ENCODE results near the gene ESYT2.

Gene ESYT2

GRCh38 chr7:158771213-158771834 is 58.0 kb downstream of the ESYT2 start:
- DNase-seq (ENCODE audit: low read depth in 3 of 3) = no peak

DNA sequence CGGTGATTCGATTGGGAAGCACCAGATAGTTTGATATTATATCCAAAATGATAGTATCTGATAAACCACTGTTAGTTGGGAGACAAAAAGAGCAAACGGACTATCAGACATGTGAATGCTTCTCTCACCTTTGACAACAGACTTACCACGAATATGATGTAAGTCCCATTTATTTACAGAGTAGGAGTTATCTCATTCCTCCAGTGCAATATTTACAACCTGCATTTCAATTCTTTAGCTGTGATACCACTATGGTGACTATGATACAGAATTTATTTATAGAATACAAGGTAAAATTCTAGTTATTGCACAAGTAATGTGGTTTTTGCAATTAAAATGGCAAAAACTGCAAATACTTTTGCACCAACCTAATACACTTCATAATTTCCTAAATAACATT is 61.6 kb downstream of the ESYT2 start:
- DNase-seq (ENCODE audit: low read depth in 3 of 3) = no peak

DNA sequence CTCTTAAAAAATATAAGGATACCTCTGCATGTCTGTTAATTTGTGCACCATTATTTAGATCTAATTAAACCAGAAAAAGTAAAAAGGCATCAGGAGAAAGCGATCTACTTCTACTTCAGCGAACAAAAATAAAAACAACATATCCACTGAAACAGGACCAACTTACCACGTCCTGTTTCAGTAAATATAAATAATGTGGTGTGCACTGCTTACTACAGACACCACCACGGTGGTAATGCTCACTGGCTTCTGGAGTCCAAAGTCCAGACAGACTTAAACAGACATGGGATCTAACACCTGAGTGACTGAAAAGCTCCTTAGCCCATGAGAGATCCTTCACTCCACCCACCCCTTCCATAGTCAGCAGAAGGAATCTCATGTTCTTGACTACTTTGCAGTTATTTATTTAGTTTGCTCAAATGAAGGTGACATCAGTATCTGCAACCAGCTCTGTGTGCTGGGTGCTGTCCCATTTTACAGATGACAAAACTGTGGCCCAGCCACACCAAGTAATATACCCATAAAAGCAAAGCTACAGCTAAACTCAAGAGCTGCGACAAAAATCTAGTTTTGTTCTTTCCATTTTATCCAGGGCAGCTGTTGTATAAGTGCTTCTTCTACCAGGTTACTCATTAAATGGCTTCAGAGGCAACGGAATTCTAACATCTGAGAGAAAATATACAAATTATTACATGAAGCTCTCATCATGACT is 62.6 kb downstream of the ESYT2 start:
- DNase-seq (ENCODE audit: low read depth in 3 of 3) = no peak

GRCh38 chr7:158765020-158765419 is 64.3 kb downstream of the ESYT2 start:
- DNase-seq (ENCODE audit: low read depth in 3 of 3) = no peak

DNA sequence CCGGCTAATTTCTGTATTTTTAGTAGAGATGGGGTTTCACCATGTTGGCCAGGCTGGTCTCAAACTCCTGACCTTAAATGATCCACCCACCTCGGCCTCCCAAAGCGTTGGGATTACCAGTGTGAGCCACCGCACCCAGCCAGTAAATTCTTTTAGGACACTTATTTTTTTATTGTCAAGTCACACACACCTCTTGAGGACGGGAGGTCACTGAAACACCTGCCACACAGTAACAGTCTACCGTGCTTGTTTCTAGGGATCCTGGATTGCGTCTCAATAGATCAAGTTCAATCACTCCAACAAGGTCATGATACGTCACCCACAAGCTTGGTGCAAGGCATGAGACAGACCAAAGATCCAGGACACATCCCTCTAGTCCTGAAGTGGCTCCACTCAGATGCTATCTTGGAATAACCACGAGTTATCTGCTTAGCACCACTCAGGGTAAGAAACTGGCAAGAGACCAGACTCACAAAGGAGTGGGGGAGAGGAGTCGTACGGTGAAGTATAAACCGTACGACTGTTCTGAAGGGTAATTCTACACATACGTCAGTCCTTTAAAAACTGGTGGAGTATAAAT is 65.8 kb downstream of the ESYT2 start:
- no peak for DNase-seq (ENCODE audit: low read depth in 3 of 3)

GRCh38 chr7:158761945-158762344 is 67.4 kb downstream of the ESYT2 start:
- DNase-seq (ENCODE audit: low read depth in 3 of 3) = no peak

- no peak for DNase-seq (ENCODE audit: low read depth in 3 of 3)
These were observed 68.4 kb downstream of the ESYT2 start for GRCh38 chr7:158760936-158761335.

DNA sequence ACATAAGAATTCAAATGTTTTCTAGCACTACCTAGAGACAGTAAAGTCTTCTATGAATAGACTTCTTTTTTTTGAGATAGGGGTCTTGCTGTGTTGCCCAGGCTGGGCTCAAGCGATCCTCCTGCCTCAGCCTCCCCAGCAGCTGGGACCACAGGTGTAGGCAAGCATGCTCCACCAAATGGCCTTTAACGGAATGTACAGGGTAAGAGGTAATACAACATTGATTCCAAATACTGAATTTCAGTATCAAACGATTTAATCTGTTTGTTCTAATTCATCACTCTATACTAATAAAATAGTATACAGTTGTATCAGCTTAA is 68.9 kb downstream of the ESYT2 start:
- no peak for DNase-seq (ENCODE audit: low read depth in 3 of 3)

GRCh38 chr7:158759749-158760444 is 69.4 kb downstream of the ESYT2 start:
- DNase-seq (ENCODE audit: low read depth in 3 of 3) = no peak

GRCh38 chr7:158759245-158759614 is 70.1 kb downstream of the ESYT2 start:
- no peak for DNase-seq (ENCODE audit: low read depth in 3 of 3)

DNA sequence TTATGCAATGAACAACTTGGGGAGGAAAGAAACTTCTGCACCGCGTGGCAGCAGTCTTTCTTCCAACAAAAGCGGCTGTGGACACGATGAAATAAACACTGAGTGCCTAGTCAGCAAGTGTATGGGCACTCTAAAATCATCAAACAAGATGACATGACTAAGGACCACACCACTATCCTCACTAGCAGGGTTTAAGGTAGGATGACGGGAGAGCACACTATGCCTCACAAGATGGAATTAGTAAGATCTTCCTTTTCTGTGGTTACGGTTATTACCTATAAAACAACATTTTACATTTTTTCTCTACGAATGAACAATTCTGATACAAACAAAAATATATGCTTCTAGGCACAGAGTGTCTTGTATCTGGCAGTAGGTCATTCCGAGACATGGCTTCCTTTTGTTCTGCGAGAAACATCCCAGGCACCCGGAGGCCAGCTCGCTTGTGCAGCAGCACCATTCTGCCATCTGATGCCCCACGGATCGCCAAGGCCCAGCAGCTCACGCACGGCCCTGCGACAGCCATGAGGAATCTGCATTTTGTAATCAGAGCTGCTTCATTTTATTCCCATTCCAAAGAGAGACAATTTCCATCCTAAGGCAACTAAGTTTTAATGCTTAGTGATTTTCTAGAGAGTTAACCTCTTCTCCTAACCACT is 70.6 kb downstream of the ESYT2 start:
- no peak for DNase-seq (ENCODE audit: low read depth in 3 of 3)

- no peak for DNase-seq (ENCODE audit: low read depth in 3 of 3)
These were observed 71.8 kb downstream of the ESYT2 start for GRCh38 chr7:158757404-158757989.

DNA sequence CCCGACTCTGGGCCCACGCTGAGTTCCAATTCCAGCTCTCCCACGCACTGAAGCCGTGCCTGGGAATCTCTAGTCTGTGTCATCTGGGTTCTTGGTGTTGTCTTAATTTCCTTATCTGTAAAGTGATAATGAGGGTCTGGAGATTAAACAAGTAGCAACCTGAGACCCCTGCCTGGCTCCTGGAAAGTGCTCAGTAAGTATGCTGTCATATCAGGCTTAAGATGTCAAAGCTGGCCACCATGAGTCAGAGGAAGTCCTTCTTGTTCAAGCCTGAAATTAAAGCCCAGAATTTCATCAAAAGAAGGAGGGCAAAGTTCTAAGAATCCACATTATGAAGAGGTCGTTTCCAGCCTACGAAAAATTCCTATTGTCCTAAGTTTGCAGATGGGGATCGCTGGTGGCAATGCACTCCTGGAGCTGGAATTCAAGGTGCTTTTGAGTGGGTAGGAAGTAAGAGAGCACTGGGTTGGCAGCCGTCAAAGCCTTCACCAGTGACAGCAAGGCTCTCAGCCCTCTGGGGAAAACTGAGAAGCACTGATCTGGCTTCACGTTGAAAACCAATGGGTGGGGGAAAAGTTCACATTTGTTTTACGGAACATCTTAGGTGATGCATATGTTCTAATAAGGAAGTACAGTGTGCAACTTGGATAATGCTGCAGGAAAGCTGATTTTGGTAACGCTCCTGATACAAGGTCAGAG is 74.4 kb downstream of the ESYT2 start:
- no peak for DNase-seq (ENCODE audit: low read depth in 3 of 3)

GRCh38 chr7:158753900-158754299 is 75.4 kb downstream of the ESYT2 start:
- DNase-seq (ENCODE audit: low read depth in 3 of 3) = no peak

DNA sequence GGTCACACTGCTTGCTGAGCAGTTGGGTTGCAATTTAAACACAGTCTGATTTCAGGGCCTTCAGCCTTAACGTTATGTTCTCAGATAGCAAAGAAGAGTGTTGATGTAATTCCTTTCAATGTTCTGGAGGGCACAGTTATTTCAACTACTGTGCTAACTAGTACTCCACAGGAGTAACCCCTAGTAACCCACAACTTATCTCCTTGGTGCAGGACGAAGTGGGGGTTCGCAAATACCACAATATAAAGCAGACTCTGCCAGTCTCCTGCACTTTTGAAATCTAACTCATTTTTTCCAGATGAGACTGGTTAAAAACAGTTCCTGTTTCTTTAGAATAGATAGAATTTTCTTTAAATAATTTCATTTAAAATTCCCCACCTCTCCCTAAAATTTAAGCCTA is 77.6 kb downstream of the ESYT2 start:
- no peak for DNase-seq (ENCODE audit: low read depth in 3 of 3)

DNA sequence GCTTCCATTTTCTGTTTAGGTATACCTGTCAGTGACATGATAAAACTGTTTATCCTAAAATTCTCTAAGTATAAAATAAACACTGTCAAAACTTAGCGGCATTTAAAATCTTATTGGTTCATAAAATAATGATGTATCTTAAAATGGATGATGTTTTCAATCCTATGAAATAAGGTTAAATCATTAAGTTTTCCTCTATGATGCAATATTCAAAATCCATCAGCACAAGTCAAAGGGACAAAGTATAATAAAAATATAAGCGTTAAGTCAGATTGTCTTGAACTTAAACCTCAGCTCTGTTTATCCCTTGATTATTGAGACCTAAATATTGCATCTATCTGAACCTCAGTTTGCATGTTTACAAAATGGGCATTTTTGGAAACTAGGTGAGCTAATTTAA is 78.1 kb downstream of the ESYT2 start:
- DNase-seq (ENCODE audit: low read depth in 3 of 3) = no peak

GRCh38 chr7:158750702-158751101 is 78.6 kb downstream of the ESYT2 start:
- no peak for DNase-seq (ENCODE audit: low read depth in 3 of 3)

- DNase-seq (ENCODE audit: low read depth in 3 of 3) = no peak
These were observed 79.9 kb downstream of the ESYT2 start for GRCh38 chr7:158749396-158749795.

- no peak for DNase-seq (ENCODE audit: low read depth in 3 of 3)
These were observed 81.0 kb downstream of the ESYT2 start for GRCh38 chr7:158748335-158748734.

DNA sequence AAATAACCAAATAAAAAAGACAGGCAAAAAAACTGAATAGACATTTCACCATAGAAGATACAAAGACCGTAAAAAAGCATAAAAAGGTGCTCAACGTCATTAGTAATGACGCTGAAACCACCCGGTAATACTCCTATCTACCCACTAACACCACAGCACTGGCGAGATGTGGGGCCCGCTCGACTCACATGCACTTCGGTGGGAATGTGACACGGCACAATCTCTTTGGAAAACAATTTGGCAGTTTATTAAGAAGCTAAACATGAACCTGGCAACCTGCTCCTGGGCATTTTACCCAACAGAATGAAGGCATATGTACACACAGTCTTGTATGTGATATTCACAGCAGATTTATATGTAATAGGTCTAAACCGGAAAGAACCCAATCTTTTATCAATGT is 81.9 kb downstream of the ESYT2 start:
- no peak for DNase-seq (ENCODE audit: low read depth in 3 of 3)

GRCh38 chr7:158746957-158747356 is 82.4 kb downstream of the ESYT2 start:
- no peak for DNase-seq (ENCODE audit: low read depth in 3 of 3)
